Bronchial epithelial cell (primary cell): Measurements from ENCODE around the gene FHIT. TPM values are rescaled to one million over a fixed set of nuclear protein-coding genes. Genes with fewer than 3 reads are reported as not detected.

ENCODE experiments used
- DNase-seq: peaks from one replicate; pipeline ENCODE4 v3.0.0-alpha.2; 2010; ENCODE audit warnings: low read depth
- FAIRE-seq: peaks from 2 replicates; lab custom pipeline; 2011; peaks lifted over from hg19 to GRCh38; lab: Jason Lieb, UNC
- H3K27me3 ChIP-seq: 2 replicates; pipeline ENCODE4 v1.5.1; 2011; ENCODE audit warnings: low read length; ENCODE audit not compliant: control insufficient read depth, insufficient read depth
- H3K36me3 ChIP-seq: 2 replicates; pipeline ENCODE4 v1.5.1; 2011; ENCODE audit warnings: low read length; ENCODE audit not compliant: control insufficient read depth, insufficient read depth
- H3K4me3 ChIP-seq: 2 replicates; pipeline ENCODE4 v1.5.1; 2011; ENCODE audit warnings: mild to moderate bottlenecking, low read depth, low read length, control low read depth
- total RNA-seq: library from RNA; depleted of rRNA; stranded (reverse); fragments of >200 nt; gene quantifications from 2 replicates; pipeline ENCODE4 v1.2.1, GENCODE V29; 2014
- TF ChIP-seq, protein P1 (sequence below): IDR thresholded peaks from 2 replicates; pipeline ENCODE4 v1.5.1; 2011; ENCODE audit warnings: mild to moderate bottlenecking, moderate library complexity, low read length, control low read depth, inconsistent platforms; ENCODE audit not compliant: insufficient read depth, severe bottlenecking

FHIT gene
- total RNA-seq, 1 donor from 2014 or later: 1.6 TPM

- TF ChIP-seq, protein P1, sequence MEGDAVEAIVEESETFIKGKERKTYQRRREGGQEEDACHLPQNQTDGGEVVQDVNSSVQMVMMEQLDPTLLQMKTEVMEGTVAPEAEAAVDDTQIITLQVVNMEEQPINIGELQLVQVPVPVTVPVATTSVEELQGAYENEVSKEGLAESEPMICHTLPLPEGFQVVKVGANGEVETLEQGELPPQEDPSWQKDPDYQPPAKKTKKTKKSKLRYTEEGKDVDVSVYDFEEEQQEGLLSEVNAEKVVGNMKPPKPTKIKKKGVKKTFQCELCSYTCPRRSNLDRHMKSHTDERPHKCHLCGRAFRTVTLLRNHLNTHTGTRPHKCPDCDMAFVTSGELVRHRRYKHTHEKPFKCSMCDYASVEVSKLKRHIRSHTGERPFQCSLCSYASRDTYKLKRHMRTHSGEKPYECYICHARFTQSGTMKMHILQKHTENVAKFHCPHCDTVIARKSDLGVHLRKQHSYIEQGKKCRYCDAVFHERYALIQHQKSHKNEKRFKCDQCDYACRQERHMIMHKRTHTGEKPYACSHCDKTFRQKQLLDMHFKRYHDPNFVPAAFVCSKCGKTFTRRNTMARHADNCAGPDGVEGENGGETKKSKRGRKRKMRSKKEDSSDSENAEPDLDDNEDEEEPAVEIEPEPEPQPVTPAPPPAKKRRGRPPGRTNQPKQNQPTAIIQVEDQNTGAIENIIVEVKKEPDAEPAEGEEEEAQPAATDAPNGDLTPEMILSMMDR: no peak
- no peaks in the 10 kb centered on the region for H3K27me3 ChIP-seq
- no peaks in the 10 kb centered on the region for H3K36me3 ChIP-seq
- no peak for DNase-seq
- no peak overlapping the region for H3K4me3 ChIP-seq
- no peak for FAIRE-seq
Observed at GRCh38 chr3:60424942-60425341, 826.3 kb downstream of the FHIT start.

DNA sequence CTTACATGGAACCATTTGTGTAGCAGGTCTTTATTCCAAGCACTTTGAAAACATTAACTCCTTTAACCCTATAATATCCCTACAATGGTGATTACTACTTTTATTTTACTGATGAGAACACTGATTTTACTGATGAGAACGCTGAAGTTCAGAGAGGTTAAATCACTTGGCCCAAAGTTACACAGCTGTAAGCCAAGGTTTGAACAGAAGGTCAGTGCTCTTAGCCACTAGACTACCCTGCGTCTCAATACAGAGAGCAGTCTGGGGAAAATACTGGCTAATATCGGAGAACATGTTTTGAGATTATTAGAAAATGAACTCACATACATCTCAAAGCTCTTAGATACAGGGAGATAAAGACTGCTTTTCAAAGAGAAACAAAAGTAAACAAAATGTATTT is 827.2 kb downstream of the FHIT start:
- no peak overlapping the region for H3K4me3 ChIP-seq
- TF ChIP-seq, protein P1: no peak
- H3K27me3 ChIP-seq: no peaks in the 10 kb centered on the region
- DNase-seq: no peak
- no peak for FAIRE-seq
- H3K36me3 ChIP-seq: no peaks in the 10 kb centered on the region

- Histone ChIP-seq H3K27me3 (no peaks in the 10 kb centered on the region), H3K36me3 (no peaks in the 10 kb centered on the region), H3K4me3 (no peak overlapping the region)
- no peak for FAIRE-seq
- DNase-seq: no peak
- TF ChIP-seq, protein P1: no peak
Observed at GRCh38 chr3:60423556-60423955, 827.7 kb downstream of the FHIT start.

DNA sequence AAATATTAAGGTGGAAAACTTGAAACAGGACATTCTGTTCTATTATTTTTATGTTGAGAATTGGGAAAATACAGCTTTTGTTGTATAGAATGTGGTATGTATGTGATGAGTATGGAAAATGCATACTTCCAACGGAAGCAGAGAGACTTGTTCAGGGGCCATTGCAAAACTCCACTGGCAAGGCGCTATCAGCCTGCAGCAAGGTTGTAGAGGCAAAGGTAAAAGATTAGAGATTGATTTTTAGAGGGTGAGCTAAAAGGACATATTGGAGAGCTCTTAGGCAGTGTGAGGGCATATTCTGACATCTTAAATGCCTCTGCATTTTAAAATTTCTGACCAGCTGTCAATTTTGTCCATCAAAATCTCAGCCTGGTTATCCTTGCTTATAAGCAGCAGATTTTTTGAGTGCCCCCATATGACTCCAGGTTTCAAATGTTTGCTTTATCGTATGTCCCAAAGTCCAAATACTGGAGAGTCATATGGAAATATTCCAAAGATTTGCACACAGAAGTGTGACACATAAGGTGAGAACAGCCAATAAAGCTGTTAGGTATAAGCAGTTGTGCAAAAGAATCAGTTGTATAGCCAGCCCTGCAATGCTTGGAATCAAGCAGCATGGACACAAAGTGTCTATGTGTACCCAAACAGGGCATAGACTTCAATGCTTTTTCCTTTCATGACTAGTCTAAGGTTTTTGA is 829.4 kb downstream of the FHIT start:
- FAIRE-seq (no peak), DNase-seq (no peak)
- Histone ChIP-seq H3K4me3 (no peak overlapping the region), H3K27me3 (no peaks in the 10 kb centered on the region), H3K36me3 (no peaks in the 10 kb centered on the region)
- TF ChIP-seq, protein P1: no peak

- no peak for DNase-seq
- Histone ChIP-seq H3K36me3 (no peaks in the 10 kb centered on the region), H3K27me3 (no peaks in the 10 kb centered on the region), H3K4me3 (no peak overlapping the region)
- TF ChIP-seq, protein P1: no peak
- FAIRE-seq: no peak
Observed at GRCh38 chr3:60417576-60417975, 833.7 kb downstream of the FHIT start.

DNA sequence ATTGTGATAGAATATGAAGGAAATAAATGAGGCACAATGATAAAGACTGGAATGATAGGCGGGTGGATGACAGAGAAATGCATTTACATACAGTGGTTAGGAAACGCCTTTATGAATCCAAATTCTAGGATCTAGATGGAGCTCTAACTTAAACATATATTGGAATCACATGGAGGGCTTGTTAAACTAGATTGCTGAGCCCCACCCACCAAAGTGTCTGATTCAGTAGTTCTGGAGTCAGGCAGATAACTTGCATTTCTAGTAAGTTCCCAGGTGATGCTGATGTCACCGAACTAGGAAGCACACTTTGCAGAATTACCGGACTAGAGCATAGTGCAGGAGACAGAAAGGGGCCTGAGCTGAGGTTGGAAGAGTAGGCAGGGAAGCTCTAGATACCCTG is 837.2 kb downstream of the FHIT start:
- DNase-seq (no peak), FAIRE-seq (no peak)
- no peak overlapping the region for H3K4me3 ChIP-seq
- H3K36me3 ChIP-seq: no peaks in the 10 kb centered on the region
- no peaks in the 10 kb centered on the region for H3K27me3 ChIP-seq
- TF ChIP-seq, protein P1: no peak
